GM21529 (cell line): Measurements from ENCODE around the gene NT5DC1.
"Not testable (repeated sequence)": the region's sequence is repeated elsewhere in the genome, so short reads cannot be mapped to it uniquely, and the experiment has no call there.

Source experiments
- ATAC-seq: cut with Tn5 transposase; IDR thresholded peaks from one replicate; pipeline ENCODE4 v1.9.1; 2021; ENCODE audit not compliant: unreplicated experiment

NT5DC1 gene

DNA sequence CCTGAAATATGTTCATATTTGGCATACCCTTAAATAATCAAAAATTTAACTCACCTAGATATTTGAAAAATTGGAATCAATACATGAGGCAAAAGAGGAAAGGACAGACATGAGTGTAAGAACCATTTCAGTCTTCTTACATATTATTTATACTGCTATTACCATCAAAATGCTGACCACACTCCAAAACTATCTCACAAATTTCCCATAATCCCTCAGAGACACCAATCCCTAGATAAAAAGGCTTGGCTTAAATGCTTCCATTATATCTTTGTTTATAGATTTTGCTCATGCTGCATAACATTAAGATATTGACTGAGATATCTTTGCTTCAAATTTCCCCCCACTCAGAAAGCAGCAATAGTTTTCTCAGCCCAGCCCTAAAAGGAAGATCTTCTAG is 11.7 kb upstream of the NT5DC1 start:
- ATAC-seq = no peak

DNA sequence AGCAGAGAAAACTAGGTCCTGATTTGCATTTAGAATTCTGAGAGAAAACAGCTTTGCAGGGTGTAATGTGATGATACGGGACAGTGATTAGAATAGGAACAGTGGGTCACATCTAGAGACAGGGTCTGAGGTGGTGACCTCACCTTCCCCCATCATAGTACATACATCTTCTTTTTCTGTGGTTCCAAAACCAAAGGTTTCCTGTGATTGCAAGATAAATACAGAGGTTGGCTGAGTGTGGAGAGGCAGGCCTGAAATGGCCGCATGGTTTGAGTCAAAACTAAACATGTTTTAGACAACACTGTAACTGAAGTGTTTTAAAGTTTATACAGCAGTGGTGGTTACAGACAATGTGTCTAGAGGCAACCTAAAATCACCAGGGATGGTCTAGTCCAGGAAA is 10.4 kb upstream of the NT5DC1 start:
- ATAC-seq = peak; percentile 46

DNA sequence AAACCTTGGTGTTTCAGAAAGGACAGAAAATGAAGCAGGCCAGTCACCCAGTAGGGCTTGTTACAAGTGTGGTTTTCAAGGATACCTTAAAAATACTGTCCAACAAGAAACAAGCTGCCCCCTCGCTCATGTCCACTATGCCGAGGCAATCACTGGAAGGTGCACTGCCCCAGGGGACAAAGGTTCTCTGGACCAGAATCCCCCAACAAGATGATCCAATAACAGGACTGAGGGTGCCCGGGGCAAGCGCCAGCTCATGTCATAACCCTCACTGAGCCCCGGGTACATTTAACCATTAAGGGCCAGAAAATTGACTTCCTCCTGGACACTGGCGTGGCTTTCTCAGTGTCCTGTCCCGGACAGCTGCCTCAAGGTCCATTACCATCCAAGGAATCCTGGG is 6.6 kb upstream of the NT5DC1 start:
- no peak for ATAC-seq

DNA sequence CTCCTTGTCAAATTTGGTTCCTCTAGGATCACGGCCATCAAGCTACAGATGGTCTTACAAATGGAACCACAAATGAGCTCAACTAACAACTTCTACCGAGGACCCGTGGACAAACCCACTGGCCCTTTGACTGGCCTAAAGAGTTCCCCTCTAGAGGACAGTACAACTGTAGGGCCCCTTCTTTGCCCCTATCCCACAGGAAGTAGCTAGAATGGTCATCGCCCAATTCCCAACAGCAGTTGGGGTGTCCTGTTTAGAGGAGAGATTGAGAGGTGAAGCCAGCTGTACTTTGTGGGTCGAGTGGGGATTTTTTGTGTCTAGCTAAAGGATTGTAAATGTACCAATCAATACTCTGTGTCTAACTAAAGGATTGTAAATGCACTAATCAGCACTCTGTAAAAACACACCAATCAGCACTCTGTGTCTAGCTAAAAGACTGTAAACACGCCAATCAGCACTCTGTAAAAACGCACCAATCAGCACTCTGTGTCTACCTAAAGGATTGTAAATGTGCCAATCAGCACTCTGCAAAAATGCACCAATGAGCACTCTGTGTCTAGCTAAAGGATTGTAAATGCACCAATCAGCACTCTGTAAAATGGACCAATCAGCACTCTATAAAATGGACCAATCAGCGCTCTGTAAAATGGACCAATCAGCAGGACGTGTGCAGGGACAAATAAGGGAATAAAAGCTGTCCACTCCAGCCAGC is 4.4 kb upstream of the NT5DC1 start:
- not testable (repeated sequence) for ATAC-seq

DNA sequence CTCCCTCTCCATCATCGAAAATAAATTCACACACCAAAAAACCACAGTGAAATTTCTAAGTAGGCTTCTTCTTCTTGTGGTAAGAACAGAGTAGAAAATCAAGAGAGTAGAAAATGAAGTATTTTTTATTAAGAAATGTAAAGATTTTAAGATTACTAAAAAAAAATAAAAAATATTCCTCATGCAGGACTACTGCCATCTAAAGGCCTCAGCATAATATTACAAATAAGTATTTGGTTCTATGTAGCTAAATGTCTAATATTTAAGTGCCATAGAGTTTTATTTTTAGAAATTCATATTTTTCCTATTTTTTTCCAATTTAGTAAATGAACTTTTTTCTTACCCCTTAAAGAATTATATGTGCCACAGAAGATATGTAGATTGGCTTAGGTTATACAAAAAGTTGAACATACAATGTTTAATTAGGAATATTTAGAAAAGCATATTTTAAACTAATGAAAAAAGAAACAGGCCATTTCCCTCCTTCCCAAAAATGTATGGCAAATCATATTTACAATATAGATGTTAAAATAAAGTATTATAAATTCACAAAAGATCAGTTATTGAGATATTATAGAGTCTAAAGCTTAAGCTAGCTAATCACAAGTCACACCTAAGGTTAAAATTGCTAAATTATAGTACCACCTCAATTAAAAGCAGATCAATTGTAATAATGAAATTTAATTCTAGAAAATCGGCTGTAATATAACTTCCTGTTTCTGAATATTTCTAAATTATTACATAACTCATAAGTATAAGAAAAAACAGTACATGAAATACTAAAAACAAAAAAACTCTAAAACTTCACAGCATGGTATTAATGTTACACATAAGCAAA is 3.5 kb upstream of the NT5DC1 start:
- ATAC-seq = no peak

DNA sequence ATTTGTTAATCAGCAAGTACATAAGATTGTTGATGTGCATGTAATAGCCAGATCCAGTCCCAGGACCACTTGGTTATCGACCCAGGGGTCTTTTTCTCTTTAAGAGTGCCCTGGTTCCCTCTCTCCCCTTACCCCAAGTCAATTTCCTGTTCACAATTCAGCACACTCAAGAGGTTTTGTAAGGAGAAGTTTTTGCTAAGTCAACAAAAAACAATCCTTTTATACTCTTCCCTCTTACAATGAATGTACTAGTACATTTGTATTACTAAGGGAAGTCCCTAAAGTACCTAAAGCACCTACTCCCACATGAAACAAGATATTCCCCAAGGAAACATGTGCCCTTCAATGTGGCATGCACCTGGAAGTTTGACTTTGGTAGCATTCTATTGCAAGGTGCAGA is 1.6 kb upstream of the NT5DC1 start:
- no peak for ATAC-seq

DNA sequence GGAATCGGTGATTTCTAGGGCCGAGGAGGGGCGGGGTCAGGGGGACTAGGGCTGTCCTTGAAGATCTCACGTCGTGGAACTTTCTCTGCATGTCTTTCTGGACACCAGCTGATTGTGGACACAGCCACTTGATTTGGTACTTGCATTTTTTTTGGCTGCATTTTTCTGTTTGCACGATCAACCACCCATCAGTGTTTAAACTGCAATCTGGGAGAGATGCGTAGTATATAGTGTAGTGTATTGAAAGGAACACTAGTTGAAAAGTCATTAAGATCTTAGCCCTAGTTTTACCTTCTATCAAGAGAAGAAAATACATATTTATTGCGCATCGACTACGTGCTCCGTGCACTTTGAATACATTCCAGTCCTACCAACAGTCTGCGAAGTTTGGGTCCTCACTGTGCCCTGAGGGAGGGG is 657 bp downstream of the NT5DC1 start:
- no peak for ATAC-seq

DNA sequence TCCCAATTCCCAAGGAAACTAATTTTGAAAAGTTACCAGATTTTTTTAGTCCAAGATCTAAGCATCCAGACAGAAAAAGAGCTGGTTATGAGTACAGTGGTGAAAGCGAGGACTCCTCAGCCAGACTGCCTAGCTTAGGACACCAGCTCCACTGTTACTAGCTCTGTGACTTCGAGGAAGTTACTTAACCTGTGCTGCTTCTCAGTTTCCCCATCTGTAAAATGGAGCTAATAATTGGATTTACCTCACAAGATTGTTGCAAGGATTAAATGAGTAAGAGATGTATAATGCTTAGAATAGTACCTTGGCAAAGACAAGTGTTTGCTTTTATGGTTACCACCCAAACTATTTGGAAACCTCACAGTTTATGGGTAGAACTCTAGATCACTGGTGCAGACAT is 1.1 kb downstream of the NT5DC1 start:
- no peak for ATAC-seq

DNA sequence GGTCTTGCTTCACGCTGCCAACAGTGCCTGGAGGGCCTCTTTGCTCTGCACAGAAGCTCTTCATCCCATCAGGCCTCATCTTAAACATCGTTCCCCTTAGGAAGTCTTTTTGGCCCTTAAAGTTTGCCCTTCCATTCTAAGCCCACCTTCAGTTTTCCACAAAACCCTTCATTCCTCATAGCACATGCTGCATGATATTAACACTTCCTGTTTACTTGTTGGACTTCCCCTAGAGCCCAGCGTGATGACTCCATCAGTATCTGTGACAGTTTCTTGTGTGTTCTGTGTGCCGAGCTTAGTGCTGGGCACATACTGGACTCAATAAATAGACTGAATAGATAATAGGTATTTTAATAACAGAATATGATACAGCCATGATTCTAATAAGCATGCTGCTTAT is 2.2 kb downstream of the NT5DC1 start:
- ATAC-seq = no peak

DNA sequence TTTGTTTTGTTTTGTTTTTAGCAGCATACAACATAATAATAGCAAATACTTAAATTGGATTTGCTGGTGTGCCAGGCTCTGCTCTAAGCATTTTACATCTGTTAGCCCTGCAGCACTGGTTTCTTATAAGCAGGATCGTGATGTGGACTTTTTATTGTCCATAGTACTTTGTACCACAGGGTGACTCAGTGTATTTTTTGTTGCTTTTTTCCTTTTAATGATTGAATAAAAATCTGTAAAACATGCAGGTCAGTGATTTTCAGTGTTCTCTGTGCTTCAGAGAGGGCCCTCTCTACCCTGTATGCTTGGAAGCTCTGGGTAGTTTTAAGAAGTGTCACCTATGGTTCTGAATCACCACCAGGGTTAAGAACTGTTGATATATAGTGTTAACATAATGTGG is 4.0 kb downstream of the NT5DC1 start:
- no peak for ATAC-seq

DNA sequence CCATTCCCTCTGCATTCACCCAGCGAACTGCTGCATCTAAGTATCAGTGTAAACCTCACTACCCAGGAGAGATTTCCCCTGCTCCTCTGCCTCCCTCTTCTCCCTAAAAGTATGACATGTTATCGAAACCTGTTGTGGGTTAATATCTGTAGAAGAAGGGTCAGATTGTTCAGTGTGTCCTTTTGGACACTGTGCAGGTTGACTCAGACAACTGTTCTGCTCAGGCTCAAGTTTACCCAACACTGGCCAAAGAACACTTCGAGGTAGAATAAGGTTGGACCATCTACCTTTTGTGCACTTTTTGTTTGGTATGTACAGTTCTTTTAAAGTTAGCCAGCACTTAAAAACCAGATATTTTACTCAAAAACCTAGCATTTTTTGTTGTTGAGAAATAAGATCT is 4.6 kb downstream of the NT5DC1 start:
- ATAC-seq = no peak

DNA sequence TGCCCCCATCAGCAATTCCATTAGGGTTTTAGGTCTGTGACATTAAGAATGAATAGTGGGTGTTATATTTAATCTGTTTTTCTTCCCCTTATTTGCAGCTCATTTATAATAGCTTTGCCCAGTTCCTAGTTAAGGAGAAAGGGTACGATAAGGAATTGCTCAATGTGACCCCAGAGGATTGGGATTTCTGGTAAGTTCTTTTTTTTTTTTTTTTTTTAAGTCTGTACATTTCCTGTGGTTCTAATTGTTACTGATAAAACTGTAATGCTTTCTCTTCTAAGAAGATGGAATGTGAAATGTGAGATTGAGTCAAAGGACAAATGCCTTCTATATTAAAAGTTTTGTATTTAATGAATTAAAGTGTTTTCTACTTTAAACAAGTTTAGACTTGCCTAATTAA is 5.5 kb downstream of the NT5DC1 start:
- no peak for ATAC-seq

DNA sequence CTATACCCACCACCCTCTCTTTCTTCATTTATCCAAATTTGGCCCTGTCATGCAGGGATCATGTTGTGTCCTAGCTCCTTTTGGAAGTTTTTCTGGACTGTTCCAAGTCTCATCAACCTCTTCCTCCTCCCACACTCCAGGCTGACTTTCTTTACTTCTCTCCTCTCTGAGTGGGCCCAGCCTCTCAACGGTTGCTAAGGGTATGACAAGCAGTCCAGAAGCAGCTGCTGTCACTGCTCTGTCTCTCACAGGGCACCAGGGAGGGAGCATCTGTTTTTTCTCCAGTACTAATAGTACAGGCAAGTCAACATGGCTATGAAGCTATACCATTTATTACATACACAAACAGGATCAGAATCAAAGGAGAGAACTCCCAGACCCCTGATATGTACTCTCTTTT is 8.2 kb downstream of the NT5DC1 start:
- ATAC-seq = no peak

DNA sequence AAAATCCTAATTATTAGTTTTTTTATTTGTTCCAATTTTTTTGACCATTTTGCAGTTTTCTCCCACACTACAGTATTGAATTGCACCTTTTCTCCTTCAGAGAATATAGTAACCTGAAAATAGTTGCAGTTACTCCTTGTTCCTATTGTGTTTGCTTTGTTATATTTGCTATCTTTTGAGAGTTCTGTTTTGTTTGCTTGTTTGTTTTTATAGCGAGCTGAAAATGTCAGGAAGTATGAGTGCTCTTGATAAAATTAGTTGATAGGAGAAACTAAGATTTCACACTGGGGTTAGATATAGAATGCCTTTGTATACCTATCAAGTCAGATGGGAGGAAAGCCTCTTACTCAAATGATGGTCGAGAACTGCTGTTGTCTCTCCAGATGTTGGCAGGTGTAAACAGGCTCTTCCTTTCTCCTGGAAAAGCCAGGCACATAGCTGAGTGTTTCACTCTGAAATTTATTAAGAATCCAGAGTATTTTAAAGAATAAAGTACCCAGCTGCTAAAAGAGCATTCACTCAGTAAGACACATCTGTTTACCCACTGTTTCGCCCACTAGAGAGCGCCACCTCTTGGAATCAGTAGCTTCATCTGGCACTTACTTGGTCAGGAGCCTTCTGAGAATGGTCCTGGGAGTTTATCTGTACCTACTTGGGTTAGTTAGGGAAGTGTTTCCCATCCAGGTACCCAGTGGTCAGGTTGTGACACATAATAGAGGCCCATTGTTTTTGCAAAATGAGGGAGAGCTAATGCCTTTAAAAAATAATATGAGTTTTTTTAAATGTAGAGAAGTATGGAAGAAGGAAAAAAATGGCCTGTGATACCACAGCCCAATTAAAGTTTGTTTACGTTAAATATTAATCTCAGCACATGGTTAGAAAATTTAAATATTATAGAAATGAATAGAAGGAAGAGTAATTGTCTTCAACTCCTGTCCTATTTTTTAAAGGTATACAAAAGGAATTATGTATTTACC is 11.2 kb downstream of the NT5DC1 start:
- peak; percentile 86 for ATAC-seq

DNA sequence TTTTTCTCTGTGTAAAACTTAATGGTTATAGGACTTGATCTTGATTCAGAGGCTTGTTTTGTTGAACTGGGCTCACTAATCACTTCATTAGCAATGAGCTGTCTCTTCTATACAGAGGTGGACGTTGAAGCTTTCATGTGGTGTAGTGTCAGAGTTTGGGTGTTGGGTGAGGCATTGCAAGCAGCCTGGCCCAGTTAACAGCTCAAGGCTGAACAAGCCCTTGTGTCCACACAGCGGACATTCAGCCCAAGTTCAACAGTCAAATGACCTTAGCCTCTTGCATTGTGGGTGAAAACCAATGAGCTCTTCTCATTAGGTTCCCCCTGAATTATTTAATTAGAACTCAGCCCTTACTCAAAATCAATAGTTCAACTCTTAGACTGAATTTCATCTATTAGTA is 12.7 kb downstream of the NT5DC1 start:
- ATAC-seq = no peak

DNA sequence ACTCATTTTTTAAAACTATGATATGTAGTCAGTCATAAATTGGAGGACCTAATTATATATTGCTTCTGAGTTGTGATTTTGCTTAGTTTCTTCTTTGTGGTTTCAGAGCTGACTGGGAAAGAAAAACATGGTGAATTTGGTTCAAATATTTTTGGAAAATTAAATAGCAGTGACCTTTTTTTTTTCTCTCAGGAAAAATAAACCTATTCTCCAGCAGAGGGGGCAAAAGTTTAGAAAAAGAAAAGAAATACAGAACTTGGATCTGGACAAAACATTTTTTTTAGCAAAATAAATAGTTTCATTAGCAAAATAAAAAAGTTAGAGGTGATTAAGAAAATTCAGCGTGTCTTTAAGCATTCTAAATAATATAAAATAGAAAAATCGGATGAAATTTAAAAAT is 15.1 kb downstream of the NT5DC1 start:
- ATAC-seq = no peak

DNA sequence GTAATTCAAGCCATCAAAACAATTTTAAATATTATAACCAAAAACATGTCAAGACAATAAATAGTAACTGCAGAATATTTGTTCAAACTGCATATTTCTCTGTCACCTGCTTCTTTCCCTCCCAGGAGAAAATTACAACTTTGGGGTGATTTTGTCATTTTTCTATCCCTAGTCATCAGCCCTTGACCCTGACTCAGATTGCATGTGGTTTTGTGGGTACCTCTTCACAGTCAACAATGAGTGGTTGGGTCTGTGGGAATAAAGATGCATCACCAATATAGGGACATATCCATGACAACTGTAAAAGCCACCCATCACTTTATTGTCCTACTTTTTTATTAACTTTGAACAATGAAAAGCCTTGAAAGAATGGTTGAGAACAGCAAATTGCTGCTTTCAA is 18.0 kb downstream of the NT5DC1 start:
- ATAC-seq = no peak

DNA sequence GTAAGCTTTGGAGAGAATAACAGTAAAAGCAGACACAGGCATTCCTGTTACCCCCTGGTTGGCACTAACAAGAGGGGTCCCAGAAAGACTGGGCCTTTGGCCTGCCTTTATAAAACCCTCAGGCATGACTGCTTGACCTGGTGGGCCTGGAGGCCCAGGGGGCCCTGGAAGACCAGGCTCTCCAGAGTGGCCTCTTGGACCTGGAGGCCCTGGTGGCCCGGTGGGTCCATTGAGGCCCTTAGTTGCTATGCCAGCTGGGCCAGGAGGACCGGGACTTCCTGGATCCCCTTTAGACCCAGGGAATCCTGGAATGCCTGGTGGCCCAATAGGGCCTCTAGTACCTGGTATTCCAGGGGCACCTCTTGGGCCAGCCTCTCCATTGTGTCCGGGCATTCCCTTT is 19.8 kb downstream of the NT5DC1 start:
- ATAC-seq = no peak

DNA sequence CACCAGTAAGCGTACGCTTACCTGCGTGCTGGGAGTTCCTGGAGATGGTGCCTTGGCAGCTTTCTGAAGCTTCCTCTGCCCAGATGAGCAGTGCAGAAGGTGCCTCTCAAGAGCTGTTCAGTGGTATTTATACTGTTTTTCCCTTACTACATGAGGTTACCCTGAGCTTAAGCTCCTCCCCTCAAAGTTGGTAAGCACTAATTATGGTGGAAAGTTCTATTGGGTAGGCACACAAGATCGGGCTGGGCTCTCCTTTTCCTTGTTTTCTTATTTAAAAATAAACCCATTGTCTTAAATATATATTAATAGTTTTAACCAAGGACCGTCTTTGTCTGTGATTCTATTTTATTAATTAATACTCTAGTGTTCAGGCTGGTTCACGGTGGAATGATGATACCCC is 25.4 kb downstream of the NT5DC1 start, which contains the start of gene COL10A1:
COL10A1 (minus strand) TSS at position 101 of the 400 bp plus-strand sequence. CDS start 640 bp downstream, outside the sequence.
- ATAC-seq = no peak

DNA sequence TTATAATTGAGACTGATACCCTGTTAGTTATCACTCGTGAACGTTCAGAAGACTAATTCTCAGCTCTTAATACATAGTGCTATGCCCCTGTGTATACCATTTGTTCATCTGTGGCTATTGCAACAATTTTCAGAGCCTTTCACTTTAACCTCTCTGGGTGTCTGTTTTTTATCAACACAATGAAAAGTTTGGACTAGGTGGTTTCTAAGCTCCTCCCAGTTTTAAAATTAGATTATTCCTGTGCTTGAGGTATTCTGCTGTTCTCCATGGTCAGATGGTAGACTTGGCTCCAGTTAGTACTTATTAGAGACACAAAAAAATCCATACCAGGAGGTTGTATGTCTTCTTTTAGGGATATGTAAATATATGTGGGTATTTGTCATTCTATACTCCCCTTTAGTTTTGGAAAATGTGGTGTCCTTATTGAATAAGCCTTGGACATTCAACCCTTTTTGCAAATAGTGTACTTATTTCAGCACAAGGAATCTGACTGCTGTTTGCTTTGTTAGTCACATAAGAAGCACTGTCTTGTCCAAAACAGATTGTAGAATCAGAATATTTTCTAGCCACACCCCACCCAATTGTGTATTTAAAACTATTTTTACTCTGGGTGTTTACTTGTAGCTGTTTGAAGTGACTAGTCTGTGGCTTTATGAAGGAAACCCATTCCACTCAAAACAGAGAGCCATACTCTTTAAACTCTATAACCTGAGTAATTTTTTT is 27.3 kb downstream of the NT5DC1 start:
- ATAC-seq = no peak

DNA sequence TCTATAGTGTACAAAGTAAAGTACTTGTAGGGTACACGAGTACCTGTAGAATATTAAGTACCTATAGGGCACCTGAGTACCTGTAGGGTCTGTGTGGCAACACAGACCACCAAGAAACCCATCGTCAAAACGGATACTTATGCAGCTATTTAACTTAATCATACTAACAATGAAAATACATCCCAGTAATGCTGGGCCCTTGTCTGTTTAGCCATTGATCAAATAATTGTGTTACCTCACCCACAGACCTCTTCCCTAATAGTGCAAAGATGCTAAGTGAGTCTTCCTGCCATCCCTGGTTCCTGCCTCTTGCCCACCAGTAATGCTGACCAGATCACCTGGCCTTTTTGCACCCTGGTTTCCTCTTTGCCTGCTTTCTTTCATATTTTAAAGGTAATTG is 32.8 kb downstream of the NT5DC1 start:
- ATAC-seq = no peak
